HepG2 (cell line): ENCODE data around the gene NBR1. TPM values are rescaled to one million over a fixed set of nuclear protein-coding genes. Genes with fewer than 3 reads are reported as not detected.

Experiments
- DZIP1 ChIP-seq: sonication (generic); formaldehyde crosslinking; IDR thresholded peaks from 2 replicates; pipeline ENCODE4 v1.5.0; 2020; ENCODE audit warnings: mild to moderate bottlenecking, missing genetic modification reagents
- EED ChIP-seq: sonication (generic); formaldehyde crosslinking; IDR thresholded peaks from 2 replicates; pipeline ENCODE4 v1.5.0; 2020; ENCODE audit warnings: mild to moderate bottlenecking, missing genetic modification reagents
- HNRNPUL1 ChIP-seq: fragments of 200-400 bp; formaldehyde crosslinking; IDR thresholded peaks from 2 replicates; pipeline ENCODE4 v1.6.1; 2017; ENCODE audit warnings: low read depth, mild to moderate bottlenecking, low read length, moderate library complexity
- IRF1 ChIP-seq: sonication (generic); formaldehyde crosslinking; IDR thresholded peaks from 2 replicates; pipeline ENCODE4 v1.4.0; 2020; ENCODE audit warnings: low read depth, mild to moderate bottlenecking, missing genetic modification reagents
- MXI1 ChIP-seq: IDR thresholded peaks from 3 replicates; pipeline ENCODE4 v1.6.1; 2012; ENCODE audit warnings: low read depth, low read length, inconsistent platforms, borderline replicate concordance
- RFX3 ChIP-seq: IDR thresholded peaks from 2 replicates; pipeline ENCODE4 v1.6.1; 2016; ENCODE audit warnings: missing biosample characterization, missing genetic modification reagents
- SMAD9 ChIP-seq: sonication (generic); formaldehyde crosslinking; IDR thresholded peaks from 2 replicates; pipeline ENCODE4 v1.5.1; 2020; ENCODE audit warnings: mild to moderate bottlenecking, missing genetic modification reagents
- TSC22D2 ChIP-seq: sonication (generic); formaldehyde crosslinking; IDR thresholded peaks from 2 replicates; pipeline ENCODE4 v1.5.1; 2020; ENCODE audit warnings: missing genetic modification reagents, mild to moderate bottlenecking, borderline replicate concordance
- USF2 ChIP-seq, 2 experiments: sonication (generic) in 1 of 2; formaldehyde crosslinking in 1 of 2; IDR thresholded peaks; 2 replicates each; pipeline versions ENCODE4 v1.5.1 to v1.6.1; 2011 to 2020; ENCODE audit warnings: borderline replicate concordance in 1 of 2, low read depth in 1 of 2, low read length in 1 of 2, mild to moderate bottlenecking in 1 of 2, missing genetic modification reagents in 1 of 2, moderate library complexity in 1 of 2
- ZNF451 ChIP-seq: sonication (generic); formaldehyde crosslinking; IDR thresholded peaks from 2 replicates; pipeline ENCODE4 v1.5.0; 2020; ENCODE audit warnings: mild to moderate bottlenecking, missing genetic modification reagents
- ZNF766 ChIP-seq: sonication (generic); formaldehyde crosslinking; IDR thresholded peaks from 2 replicates; pipeline ENCODE4 v1.5.0; 2020; ENCODE audit warnings: missing genetic modification reagents, borderline replicate concordance
- ZNF816 ChIP-seq: sonication (generic); formaldehyde crosslinking; IDR thresholded peaks from 2 replicates; pipeline ENCODE4 v1.8.0; 2022; ENCODE audit warnings: missing genetic modification reagents, mild to moderate bottlenecking, borderline replicate concordance
- ZXDC ChIP-seq: sonication (generic); formaldehyde crosslinking; IDR thresholded peaks from 2 replicates; pipeline ENCODE4 v1.5.0; 2020; ENCODE audit warnings: mild to moderate bottlenecking, missing genetic modification reagents
- polyA plus RNA-seq, 8 experiments: library from polyadenylated mRNA; depleted of rRNA in 3 of 8; stranded (reverse) in 7 of 8; unstranded in 1 of 8; fragments of >200 nt; fragmentation: Illumina TruSeq in 4 of 8; extraction: Trizol in 4 of 8; gene quantifications; 2 replicates each; pipeline versions ENCODE4 v1.2.1 to v1.2.3, GENCODE V29; 2011 to 2016; ENCODE audit warnings: low read depth in 4 of 8, missing spikeins in 1 of 8, mixed read lengths in 1 of 8; ENCODE audit not compliant: insufficient read depth in 1 of 8
- total RNA-seq, 5 experiments: library from RNA; depleted of rRNA; stranded (reverse); fragments of >200 nt; fragmentation: Illumina TruSeq; extraction: Trizol; gene quantifications; 2 replicates each; pipeline ENCODE4 v1.2.3, GENCODE V29; 2016; ENCODE audit warnings: low read depth in 1 of 5

The NBR1 gene
- total and polyA plus RNA-seq, 2 of the 13 experiments (the other 11 are each of a cell fraction or from before 2014, with no cell fraction given), result 51.7 to 121 TPM

GRCh38 chr17:43169561-43170139, 1.4 kb upstream of the NBR1 start (continued):
- TF ChIP-seq ZXDC (no peak; the same call in 1 of the 2 replicates), TSC22D2 (CRISPR knock-in tag) (no peak; the same call in 1 of the 2 replicates), USF2 (IDR thresholded peaks at IDR 0.05; ENCODE audit: low read depth, low read length) (no peak), USF2 (CRISPR knock-in tag; IDR thresholded peaks at IDR 0.05; ENCODE audit: borderline replicate concordance) (no peak), HNRNPUL1 (no peak), IRF1 (CRISPR knock-in tag) (no peak), ZNF816 (CRISPR knock-in tag) (no peak), ZNF451 (CRISPR knock-in tag) (0 out of 2 replicates have a peak, but pooled peaks have one; percentile 67), EED (CRISPR knock-in tag) (no peak), MXI1 (no peak), ZNF766 (no peak), SMAD9 (CRISPR knock-in tag) (no peak), DZIP1 (CRISPR knock-in tag) (no peak), RFX3 (CRISPR knock-in tag) (no peak)
